Testis (tissue), 2 donors: ENCODE results near the gene STAP2.
A peak's percentile ranks its signal among the peaks of the same experiment; 100 is the strongest.

Experiments
- POLR2A ChIP-seq: fragments of 450-650 bp; IDR thresholded peaks from one replicate; pipeline ENCODE4 v1.6.1; 2017; ENCODE audit warnings: antibody characterized with exemption, mild to moderate bottlenecking, moderate library complexity
- TF ChIP-seq, protein P1 (sequence below), 3 experiments: fragments of 450-650 bp in 2 of 3; fragments of 200-600 bp in 1 of 3; sonication (generic) in 1 of 3; IDR thresholded peaks; one replicate each; pipeline ENCODE4 v1.5.1; 2016 to 2019; ENCODE audit warnings: antibody characterized with exemption in 3 of 3, mild to moderate bottlenecking in 2 of 3, moderate library complexity in 1 of 3

- TF ChIP-seq POLR2A: no peak
- TF ChIP-seq, protein P1, sequence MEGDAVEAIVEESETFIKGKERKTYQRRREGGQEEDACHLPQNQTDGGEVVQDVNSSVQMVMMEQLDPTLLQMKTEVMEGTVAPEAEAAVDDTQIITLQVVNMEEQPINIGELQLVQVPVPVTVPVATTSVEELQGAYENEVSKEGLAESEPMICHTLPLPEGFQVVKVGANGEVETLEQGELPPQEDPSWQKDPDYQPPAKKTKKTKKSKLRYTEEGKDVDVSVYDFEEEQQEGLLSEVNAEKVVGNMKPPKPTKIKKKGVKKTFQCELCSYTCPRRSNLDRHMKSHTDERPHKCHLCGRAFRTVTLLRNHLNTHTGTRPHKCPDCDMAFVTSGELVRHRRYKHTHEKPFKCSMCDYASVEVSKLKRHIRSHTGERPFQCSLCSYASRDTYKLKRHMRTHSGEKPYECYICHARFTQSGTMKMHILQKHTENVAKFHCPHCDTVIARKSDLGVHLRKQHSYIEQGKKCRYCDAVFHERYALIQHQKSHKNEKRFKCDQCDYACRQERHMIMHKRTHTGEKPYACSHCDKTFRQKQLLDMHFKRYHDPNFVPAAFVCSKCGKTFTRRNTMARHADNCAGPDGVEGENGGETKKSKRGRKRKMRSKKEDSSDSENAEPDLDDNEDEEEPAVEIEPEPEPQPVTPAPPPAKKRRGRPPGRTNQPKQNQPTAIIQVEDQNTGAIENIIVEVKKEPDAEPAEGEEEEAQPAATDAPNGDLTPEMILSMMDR (IDR thresholded peaks at IDR 0.05): peak; percentile 54 to 92 (median 64)
Observed at GRCh38 chr19:4352701-4353121, 14.1 kb upstream of the STAP2 start.
